Stimulated activated naive B cell treated with anti-CD40 and anti-IgM and Interleukin-4, amounts not matched to agents 10 μg/mL and 1 μg/mL and 100 μg/mL, for 72 hours (primary cell): ENCODE data around the gene ARHGEF2.

Experiments
- ATAC-seq, 2 donors: fragments of 150-1000 bp; cut with Tn5 transposase; replicated peaks; 2 replicates each; pipeline ENCODE4 v1.10.0; 2021; ENCODE audit warnings: moderate library complexity in 1 of 2
- DNase-seq: peaks from one replicate; pipeline ENCODE4 v3.0.0; 2021
- H3K27ac Mint-ChIP-seq: one replicate; pipeline ENCODE4 v1.8.0; 2022; ENCODE audit warnings: mild to moderate bottlenecking, mixed read lengths
- H3K27me3 Mint-ChIP-seq, 2 donors: one replicate each; pipeline ENCODE4 v1.8.0; 2022; ENCODE audit warnings: mixed read lengths in 2 of 2
- H3K36me3 Mint-ChIP-seq, 2 donors: one replicate each; pipeline ENCODE4 v1.8.0; 2022; ENCODE audit warnings: mixed read lengths in 2 of 2, mild to moderate bottlenecking in 1 of 2
- H3K4me1 Mint-ChIP-seq, 2 donors: one replicate each; pipeline ENCODE4 v1.8.0; 2022; ENCODE audit warnings: mixed read lengths in 2 of 2, mild to moderate bottlenecking in 1 of 2
- H3K4me3 Mint-ChIP-seq, 2 donors: one replicate each; pipeline ENCODE4 v1.8.0; 2022; ENCODE audit warnings: mild to moderate bottlenecking in 2 of 2, mixed read lengths in 2 of 2, moderate library complexity in 1 of 2
- H3K9me3 Mint-ChIP-seq, 2 donors: one replicate each; pipeline ENCODE4 v1.8.0; 2022; ENCODE audit warnings: mixed read lengths in 2 of 2, mild to moderate bottlenecking in 1 of 2

ARHGEF2 gene

GRCh38 chr1:155951753-155952504 is 26.4 kb downstream of the ARHGEF2 start:
- peak overlapping the region; percentile 94 for H3K27ac Mint-ChIP-seq
- no peaks in the 10 kb centered on the region for H3K9me3 Mint-ChIP-seq
- DNase-seq: peak; percentile 69
- no peaks in the 10 kb centered on the region for H3K27me3 Mint-ChIP-seq
- H3K4me1 Mint-ChIP-seq: peaks cover 40 to 54% of the 10 kb centered on the region in 2 donors
- H3K36me3 Mint-ChIP-seq: peaks cover 55 to 57% of the 10 kb centered on the region in 2 donors
- peak; percentile 83 to 85 for ATAC-seq
- H3K4me3 Mint-ChIP-seq: peak overlapping the region; percentile 72 to 74

- no peak for ATAC-seq
- H3K4me3 Mint-ChIP-seq: peak overlapping the region in 1 of 2 donors; percentile 13
- peaks cover 65 to 67% of the 10 kb centered on the region in 2 donors for H3K36me3 Mint-ChIP-seq
- H3K4me1 Mint-ChIP-seq: peaks cover 48 to 65% of the 10 kb centered on the region in 2 donors
- no peaks in the 10 kb centered on the region for H3K27me3 Mint-ChIP-seq
- no peaks in the 10 kb centered on the region for H3K9me3 Mint-ChIP-seq
- H3K27ac Mint-ChIP-seq: peak overlapping the region; percentile 94
- DNase-seq: no peak
These were observed 27.5 kb downstream of the ARHGEF2 start for GRCh38 chr1:155950829-155951228.

- no peaks in the 10 kb centered on the region for H3K27me3 Mint-ChIP-seq
- no peaks in the 10 kb centered on the region for H3K9me3 Mint-ChIP-seq
- peaks cover 62 to 89% of the 10 kb centered on the region in 2 donors for H3K4me1 Mint-ChIP-seq
- peak overlapping the region; percentile 29 to 41 for H3K4me3 Mint-ChIP-seq
- ATAC-seq: no peak
- peaks cover 58 to 61% of the 10 kb centered on the region in 2 donors for H3K36me3 Mint-ChIP-seq
- no peak for DNase-seq
- H3K27ac Mint-ChIP-seq: peak overlapping the region; percentile 89
These were observed 30.6 kb downstream of the ARHGEF2 start for GRCh38 chr1:155947741-155948140.

GRCh38 chr1:155947292-155947691 is 31.1 kb downstream of the ARHGEF2 start:
- no peak for ATAC-seq
- Mint-ChIP-seq H3K36me3 (peaks cover 56 to 57% of the 10 kb centered on the region in 2 donors), H3K4me1 (peaks cover 62 to 90% of the 10 kb centered on the region in 2 donors)

GRCh38 chr1:155946633-155947219 is 31.6 kb downstream of the ARHGEF2 start:
- peaks cover 51 to 55% of the 10 kb centered on the region in 2 donors for H3K36me3 Mint-ChIP-seq
- ATAC-seq (peak; percentile 34 to 35), DNase-seq (no peak)
- H3K27ac Mint-ChIP-seq: peak overlapping the region; percentile 85
- peak overlapping the region; percentile 56 to 70 for H3K4me3 Mint-ChIP-seq
- H3K4me1 Mint-ChIP-seq: peaks cover 62 to 90% of the 10 kb centered on the region in 2 donors
- H3K9me3 Mint-ChIP-seq: no peaks in the 10 kb centered on the region
- H3K27me3 Mint-ChIP-seq: no peaks in the 10 kb centered on the region

More at GRCh38 chr1:155947292-155947691, 31.1 kb downstream of the ARHGEF2 start:
- DNase-seq: no peak
- peak overlapping the region; percentile 85 for H3K27ac Mint-ChIP-seq
- no peaks in the 10 kb centered on the region for H3K27me3 Mint-ChIP-seq
- H3K4me3 Mint-ChIP-seq: peak overlapping the region; percentile 56 to 70
- H3K9me3 Mint-ChIP-seq: no peaks in the 10 kb centered on the region

- Mint-ChIP-seq H3K4me1 (peaks cover 70 to 92% of the 10 kb centered on the region in 2 donors), H3K9me3 (no peaks in the 10 kb centered on the region), H3K4me3 (peak overlapping the region; percentile 64 to 69), H3K36me3 (peaks cover 33 to 36% of the 10 kb centered on the region in 2 donors), H3K27me3 (no peaks in the 10 kb centered on the region), H3K27ac (peak overlapping the region; percentile 95)
- ATAC-seq (no peak), DNase-seq (no peak)
These were observed 33.9 kb downstream of the ARHGEF2 start for GRCh38 chr1:155944444-155944799.

- peak overlapping the region; percentile 96 for H3K27ac Mint-ChIP-seq
- no peak for DNase-seq
- peaks cover 24 to 33% of the 10 kb centered on the region in 2 donors for H3K36me3 Mint-ChIP-seq
- no peaks in the 10 kb centered on the region for H3K27me3 Mint-ChIP-seq
- peak overlapping the region; percentile 48 to 59 for H3K4me3 Mint-ChIP-seq
- ATAC-seq: no peak
- peaks cover 69 to 92% of the 10 kb centered on the region in 2 donors for H3K4me1 Mint-ChIP-seq
- H3K9me3 Mint-ChIP-seq: no peaks in the 10 kb centered on the region
These were observed 35.7 kb downstream of the ARHGEF2 start for GRCh38 chr1:155942578-155943141.

GRCh38 chr1:155941845-155942531 is 36.4 kb downstream of the ARHGEF2 start:
- DNase-seq (no peak), ATAC-seq (no peak)
- Mint-ChIP-seq H3K9me3 (no peaks in the 10 kb centered on the region), H3K27ac (peak overlapping the region; percentile 96), H3K4me3 (peak overlapping the region; percentile 46 to 50), H3K4me1 (peaks cover 65 to 86% of the 10 kb centered on the region in 2 donors), H3K27me3 (no peaks in the 10 kb centered on the region), H3K36me3 (peaks cover 18 to 28% of the 10 kb centered on the region in 2 donors)

GRCh38 chr1:155940993-155941844 is 37.1 kb downstream of the ARHGEF2 start, which contains the start of gene RXFP4:
RXFP4 (plus strand) TSS chr1:155941638; CDS start chr1:155941710, 72 bp downstream.
- H3K36me3 Mint-ChIP-seq: peaks cover 11 to 21% of the 10 kb centered on the region in 2 donors
- DNase-seq (no peak), ATAC-seq (peak; percentile 10 to 12)
- peak within 1 kb of the TSS; percentile 96 for H3K27ac Mint-ChIP-seq
- peaks cover 60 to 78% of the 10 kb centered on the region in 2 donors for H3K4me1 Mint-ChIP-seq
- H3K4me3 Mint-ChIP-seq: peak within 1 kb of the TSS; percentile 46 to 50
- H3K27me3 Mint-ChIP-seq: no peaks in the 10 kb centered on the region
- no peaks in the 10 kb centered on the region for H3K9me3 Mint-ChIP-seq

GRCh38 chr1:155940482-155940992 is 37.8 kb downstream of the ARHGEF2 start:
- Mint-ChIP-seq H3K36me3 (peaks cover 7 to 17% of the 10 kb centered on the region in 2 donors), H3K4me1 (peaks cover 54 to 71% of the 10 kb centered on the region in 2 donors), H3K27ac (peak overlapping the region; percentile 96), H3K9me3 (no peaks in the 10 kb centered on the region), H3K4me3 (peak overlapping the region; percentile 24 to 50), H3K27me3 (no peaks in the 10 kb centered on the region)
- DNase-seq (no peak), ATAC-seq (peak; percentile 2 to 11)

- ATAC-seq (no peak), DNase-seq (no peak)
- Mint-ChIP-seq H3K9me3 (no peaks in the 10 kb centered on the region), H3K27me3 (no peaks in the 10 kb centered on the region), H3K4me3 (no peak overlapping the region), H3K27ac (no peak overlapping the region), H3K4me1 (peaks cover 37 to 49% of the 10 kb centered on the region in 2 donors), H3K36me3 (peaks cover under 1 to 9% of the 10 kb centered on the region in 2 donors)
These were observed 40.1 kb downstream of the ARHGEF2 start for GRCh38 chr1:155938220-155938627.

GRCh38 chr1:155934936-155935590 is 43.3 kb downstream of the ARHGEF2 start:
- H3K36me3 Mint-ChIP-seq: peaks cover 10% of the 10 kb centered on the region in 2 donors
- H3K27ac Mint-ChIP-seq: no peak overlapping the region
- ATAC-seq (no peak), DNase-seq (no peak)
- H3K9me3 Mint-ChIP-seq: no peaks in the 10 kb centered on the region
- H3K4me1 Mint-ChIP-seq: peaks cover 9 to 43% of the 10 kb centered on the region in 2 donors
- peak overlapping the region in 1 of 2 donors; percentile 65 for H3K4me3 Mint-ChIP-seq
- H3K27me3 Mint-ChIP-seq: no peaks in the 10 kb centered on the region
